Suppressor macrophage treated with lipopolysaccharide for 4 hours (primary cell): ENCODE results near the gene EFNA5.
"Not testable (repeated sequence)": the region's sequence is repeated elsewhere in the genome, so short reads cannot be mapped to it uniquely, and the experiment has no call there.

Source experiments
- DNase-seq: peaks from one replicate; pipeline ENCODE4 v3.0.0-alpha.2; 2020

Gene EFNA5

GRCh38 chr5:107346580-107346979 is 324.2 kb downstream of the EFNA5 start:
- not testable (repeated sequence) for DNase-seq

- DNase-seq = no peak
Measured at GRCh38 chr5:107342371-107342770, 328.4 kb downstream of the EFNA5 start.

- DNase-seq = no peak
Measured at GRCh38 chr5:107341376-107342084, 329.2 kb downstream of the EFNA5 start.

- no peak for DNase-seq
Measured at GRCh38 chr5:107340631-107341030, 330.1 kb downstream of the EFNA5 start.

GRCh38 chr5:107338335-107338734 is 332.4 kb downstream of the EFNA5 start:
- no peak for DNase-seq

- DNase-seq = no peak
Measured at GRCh38 chr5:107337281-107337680, 333.5 kb downstream of the EFNA5 start.

- DNase-seq = no peak
Measured at GRCh38 chr5:107331882-107332281, 338.9 kb downstream of the EFNA5 start.

- DNase-seq = no peak
Measured at GRCh38 chr5:107331312-107331711, 339.4 kb downstream of the EFNA5 start.

- DNase-seq = no peak
Measured at GRCh38 chr5:107330903-107331302, 339.8 kb downstream of the EFNA5 start.

GRCh38 chr5:107329850-107330249 is 340.9 kb downstream of the EFNA5 start:
- DNase-seq = no peak
